Testis (tissue), 2 donors: Measurements from ENCODE around the gene PEX7.

ENCODE experiments used
- POLR2A ChIP-seq: fragments of 450-650 bp; IDR thresholded peaks from one replicate; pipeline ENCODE4 v1.6.1; 2017; ENCODE audit warnings: antibody characterized with exemption, mild to moderate bottlenecking, moderate library complexity
- TF ChIP-seq, protein P1 (sequence below), 3 experiments: fragments of 450-650 bp in 2 of 3; fragments of 200-600 bp in 1 of 3; sonication (generic) in 1 of 3; IDR thresholded peaks; one replicate each; pipeline ENCODE4 v1.5.1; 2016 to 2019; ENCODE audit warnings: antibody characterized with exemption in 3 of 3, mild to moderate bottlenecking in 2 of 3, moderate library complexity in 1 of 3

DNA sequence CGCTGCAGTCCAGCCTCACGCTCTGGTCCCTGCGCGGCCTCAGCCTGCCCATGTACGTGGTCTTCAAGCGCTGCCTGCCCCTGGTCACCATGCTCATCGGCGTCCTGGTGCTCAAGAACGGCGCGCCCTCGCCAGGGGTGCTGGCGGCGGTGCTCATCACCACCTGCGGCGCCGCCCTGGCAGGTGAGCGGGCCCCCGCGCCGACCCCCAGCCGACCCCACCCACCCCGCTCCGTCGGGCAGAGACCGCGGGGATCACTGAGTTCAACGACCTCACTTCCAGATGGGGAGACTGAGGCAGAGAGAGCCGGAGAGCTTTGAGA is 100.3 kb downstream of the PEX7 start:
- TF ChIP-seq, protein P1, sequence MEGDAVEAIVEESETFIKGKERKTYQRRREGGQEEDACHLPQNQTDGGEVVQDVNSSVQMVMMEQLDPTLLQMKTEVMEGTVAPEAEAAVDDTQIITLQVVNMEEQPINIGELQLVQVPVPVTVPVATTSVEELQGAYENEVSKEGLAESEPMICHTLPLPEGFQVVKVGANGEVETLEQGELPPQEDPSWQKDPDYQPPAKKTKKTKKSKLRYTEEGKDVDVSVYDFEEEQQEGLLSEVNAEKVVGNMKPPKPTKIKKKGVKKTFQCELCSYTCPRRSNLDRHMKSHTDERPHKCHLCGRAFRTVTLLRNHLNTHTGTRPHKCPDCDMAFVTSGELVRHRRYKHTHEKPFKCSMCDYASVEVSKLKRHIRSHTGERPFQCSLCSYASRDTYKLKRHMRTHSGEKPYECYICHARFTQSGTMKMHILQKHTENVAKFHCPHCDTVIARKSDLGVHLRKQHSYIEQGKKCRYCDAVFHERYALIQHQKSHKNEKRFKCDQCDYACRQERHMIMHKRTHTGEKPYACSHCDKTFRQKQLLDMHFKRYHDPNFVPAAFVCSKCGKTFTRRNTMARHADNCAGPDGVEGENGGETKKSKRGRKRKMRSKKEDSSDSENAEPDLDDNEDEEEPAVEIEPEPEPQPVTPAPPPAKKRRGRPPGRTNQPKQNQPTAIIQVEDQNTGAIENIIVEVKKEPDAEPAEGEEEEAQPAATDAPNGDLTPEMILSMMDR (IDR thresholded peaks at IDR 0.05) = no peak
- TF ChIP-seq POLR2A = no peak
